Thymus (tissue), 11 donors: Measurements from ENCODE around the gene SPTLC2. TPM values are rescaled to one million over a fixed set of nuclear protein-coding genes. Genes with fewer than 3 reads are reported as not detected.

Experiments used
- DNase-seq, 9 donors: peaks; one replicate each; pipeline ENCODE4 v3.0.0-alpha.2; 2013; ENCODE audit warnings: low spot score in 9 of 9, low read depth in 6 of 9, missing footprints in 1 of 9
- H3K27ac ChIP-seq, 2 donors: one replicate each; pipeline ENCODE4 v1.5.1; 2013; ENCODE audit warnings: control low read depth in 1 of 2, low read depth in 1 of 2, low read length in 1 of 2, mild to moderate bottlenecking in 1 of 2, moderate library complexity in 1 of 2
- H3K27me3 ChIP-seq, 2 donors: one replicate each; pipeline ENCODE4 v1.5.1; 2013; ENCODE audit warnings: low read length in 1 of 2; ENCODE audit not compliant: control insufficient read depth in 2 of 2, insufficient read depth in 1 of 2
- H3K36me3 ChIP-seq, 2 donors: one replicate each; pipeline ENCODE4 v1.5.1; 2013; ENCODE audit warnings: low read length in 1 of 2, mild to moderate bottlenecking in 1 of 2, moderate library complexity in 1 of 2; ENCODE audit not compliant: control insufficient read depth in 2 of 2, insufficient read depth in 2 of 2
- H3K4me1 ChIP-seq, 2 donors: one replicate each; pipeline ENCODE4 v1.5.1; 2013; ENCODE audit warnings: low read length in 2 of 2; ENCODE audit not compliant: control insufficient read depth in 2 of 2, insufficient read depth in 2 of 2
- H3K4me3 ChIP-seq, 2 donors: one replicate each; pipeline ENCODE4 v1.5.1; 2013; ENCODE audit warnings: low read length in 2 of 2, control low read depth in 1 of 2, mild to moderate bottlenecking in 1 of 2
- H3K9me3 ChIP-seq, 2 donors: one replicate each; pipeline ENCODE4 v1.5.1; 2013; ENCODE audit warnings: low read length in 1 of 2, mild to moderate bottlenecking in 1 of 2; ENCODE audit not compliant: control insufficient read depth in 2 of 2, insufficient read depth in 1 of 2
- WGBS: extraction: QIAGEN DNeasy Blood & Tissue Kit; methylation state at CpG from one replicate; pipeline ENCODE4 v1.1.7; 2013; 5-methylcytosine and 5-hydroxymethylcytosine counted together
- polyA plus RNA-seq: library from polyadenylated mRNA; stranded (reverse); fragments of 200-250 nt; gene quantifications from one replicate; pipeline ENCODE4 v1.2.3, GENCODE V29; 2013
- total RNA-seq: library from RNA; stranded (reverse); fragments of 120-200 nt; gene quantifications from one replicate; pipeline ENCODE4 v1.2.4, GENCODE V29; 2013
- donor health status: healthy.

Gene SPTLC2
- total and polyA plus RNA-seq, 2 donors: 7.1 to 13.5 TPM

DNA sequence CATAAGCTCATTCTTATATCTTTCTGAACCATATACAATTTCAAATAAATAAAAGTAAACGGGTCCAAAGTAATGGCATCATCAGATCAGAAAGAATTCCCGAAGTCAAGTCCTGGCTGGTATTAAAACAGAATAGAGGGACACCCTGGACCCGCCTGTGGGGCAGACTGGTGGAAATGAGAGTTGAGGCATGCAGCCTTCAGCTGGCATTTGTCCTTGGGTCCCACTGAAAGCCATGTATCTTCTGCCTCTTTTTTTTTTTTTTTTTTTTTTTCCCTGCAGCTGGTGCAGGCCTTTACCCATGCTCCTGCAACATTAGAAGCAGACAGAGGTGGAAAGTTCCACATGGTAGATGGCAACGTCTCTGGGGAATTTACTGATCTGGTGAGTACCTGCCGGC is 148.6 kb downstream of the SPTLC2 start:
- Histone ChIP-seq H3K27ac (no peak overlapping the region), H3K4me1 (no peaks in the 10 kb centered on the region), H3K9me3 (no peaks in the 10 kb centered on the region), H3K4me3 (no peak overlapping the region), H3K36me3 (peaks cover 60 to 61% of the 10 kb centered on the region in 2 donors), H3K27me3 (no peaks in the 10 kb centered on the region)
- WGBS: 97% methylated on average over 5 of the region's 5 CpGs
- DNase-seq: no peak

DNA sequence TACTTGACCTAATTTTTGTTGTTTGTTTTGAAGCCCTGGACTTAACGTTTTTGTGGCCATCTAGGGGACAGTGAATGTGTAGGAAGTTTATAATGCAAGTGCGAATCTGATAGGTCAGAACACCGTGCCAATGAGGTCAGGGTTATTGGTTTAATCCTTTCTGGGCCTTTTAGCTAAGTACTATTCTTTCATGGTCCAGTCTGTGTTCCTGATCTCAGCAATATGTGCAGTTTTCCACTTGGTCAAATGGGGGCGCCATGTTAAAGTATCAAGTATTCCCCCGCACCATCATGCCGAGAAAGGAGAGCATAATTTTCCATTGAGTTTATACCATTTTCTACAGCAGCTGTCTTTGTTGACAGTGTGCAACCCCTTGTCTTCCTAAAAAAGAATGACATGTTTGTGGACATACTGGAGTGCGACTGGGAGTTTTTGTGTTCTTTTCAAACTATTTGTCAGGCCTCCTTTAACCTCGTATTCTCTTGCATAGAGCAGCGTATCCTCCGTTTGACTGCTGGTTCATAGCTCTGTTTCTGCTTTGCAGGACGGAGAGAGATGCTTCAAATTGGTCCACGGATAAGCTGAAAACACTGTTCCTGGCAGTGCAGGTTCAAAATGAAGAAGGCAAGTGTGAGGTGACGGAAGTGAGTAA is 157.2 kb downstream of the SPTLC2 start:
- Histone ChIP-seq H3K9me3 (no peaks in the 10 kb centered on the region), H3K4me1 (peaks cover 11% of the 10 kb centered on the region in 2 donors), H3K36me3 (peaks cover 30 to 42% of the 10 kb centered on the region in 2 donors), H3K4me3 (peak overlapping the region; percentile 87 to 96), H3K27ac (peak overlapping the region in 1 of 2 donors; percentile 98), H3K27me3 (no peaks in the 10 kb centered on the region)
- peak in 7 of 9 donors; percentile 34 to 75 (median 43) for DNase-seq
- WGBS: 50% methylated on average over 13 of the region's 13 CpGs

DNA sequence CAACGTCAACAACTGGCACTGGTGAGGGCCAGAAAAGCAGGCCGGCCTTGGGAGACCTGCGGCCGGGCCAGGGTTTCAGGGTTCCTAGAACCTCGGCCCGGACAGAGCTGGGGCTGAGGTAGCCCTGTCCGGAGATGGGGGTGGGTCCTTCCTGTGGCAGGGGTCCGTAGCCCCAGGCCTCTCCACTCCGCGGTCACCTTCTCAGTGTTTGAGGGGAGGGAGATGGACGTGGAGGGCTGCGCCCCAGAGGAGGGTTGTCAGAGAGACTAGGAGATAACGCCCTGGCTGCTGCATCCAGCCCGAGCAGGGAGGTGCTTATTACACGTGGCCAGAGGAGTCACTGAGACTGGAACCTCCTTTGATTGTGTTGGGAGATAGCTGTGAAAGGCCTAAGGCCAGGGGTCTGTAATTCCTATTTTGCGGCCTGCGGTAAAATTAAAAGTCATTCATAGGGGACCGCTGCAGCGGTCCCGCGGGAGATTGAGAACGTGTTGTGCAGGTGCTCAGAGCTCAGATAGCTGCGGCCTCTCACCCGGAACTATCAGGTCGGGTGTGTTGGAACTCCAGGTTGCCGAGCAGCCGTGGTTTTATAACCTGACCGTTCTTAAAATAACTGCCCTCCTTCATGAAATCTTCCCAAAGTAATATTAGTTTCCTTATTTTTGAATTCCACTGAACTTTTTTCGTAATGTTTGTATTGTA is 158.0 kb downstream of the SPTLC2 start:
- H3K4me1 ChIP-seq: peaks cover 11% of the 10 kb centered on the region in 2 donors
- H3K9me3 ChIP-seq: no peaks in the 10 kb centered on the region
- peak in 8 of 9 donors; percentile 15 to 65 (median 40) for DNase-seq
- no peaks in the 10 kb centered on the region for H3K27me3 ChIP-seq
- peak overlapping the region; percentile 91 to 98 for H3K27ac ChIP-seq
- H3K4me3 ChIP-seq: peak overlapping the region; percentile 87 to 96
- peaks cover 24 to 34% of the 10 kb centered on the region in 2 donors for H3K36me3 ChIP-seq
- under 1% methylated on average over 29 of the region's 29 CpGs for WGBS

DNA sequence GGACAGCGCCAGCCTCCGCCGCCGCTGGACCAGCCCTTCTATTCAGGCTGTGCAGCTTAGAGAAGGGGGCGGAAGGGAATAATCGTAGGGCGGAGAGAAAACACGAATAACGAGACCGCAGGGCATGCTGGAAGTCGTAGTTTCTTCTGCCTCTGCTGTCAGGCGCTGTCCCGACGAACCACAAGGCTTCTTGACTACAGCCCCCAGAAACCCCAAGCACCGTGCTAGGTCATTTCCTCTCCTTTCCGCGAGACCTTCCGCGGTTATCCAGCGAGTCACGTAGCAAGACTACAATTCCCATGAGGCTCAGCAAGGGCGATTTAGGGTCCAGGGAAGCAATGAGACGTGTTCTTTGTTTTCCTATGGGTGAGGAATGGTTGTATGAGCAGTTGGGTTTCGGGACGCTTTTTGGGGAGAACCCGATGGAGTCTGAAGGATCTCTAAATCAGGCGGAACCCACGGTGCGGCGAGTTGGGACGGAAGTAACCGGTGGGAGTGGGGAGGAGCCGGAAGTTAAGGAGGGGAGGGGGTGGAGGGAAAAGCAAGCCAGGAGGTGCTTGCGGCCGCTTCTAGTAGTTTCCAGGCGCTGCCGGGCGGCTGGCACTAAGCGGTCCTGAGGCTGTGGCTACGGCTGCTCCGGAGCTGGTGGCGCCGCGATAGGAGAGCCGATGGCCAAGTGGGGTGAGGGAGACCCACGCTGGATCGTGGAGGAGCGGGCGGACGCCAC is 158.8 kb downstream of the SPTLC2 start, which contains the start of the genes AHSA1 and VIPAS39:
Gene AHSA1 (plus strand): TSS at position 572 of the 727 bp plus-strand sequence. CDS start 97 bp downstream, at position 669.
Gene VIPAS39 (minus strand): TSS at position 80 of the 727 bp plus-strand sequence. CDS start 3,499 bp downstream, outside the sequence.
- H3K27ac ChIP-seq: peak within 1 kb of the TSS; percentile 91 to 98
- under 1% methylated on average over 50 of the region's 50 CpGs for WGBS
- DNase-seq: peak; percentile 94 to 100 (median 98)
- no peaks in the 10 kb centered on the region for H3K27me3 ChIP-seq
- H3K4me3 ChIP-seq: peak within 1 kb of the TSS; percentile 87 to 96
- H3K4me1 ChIP-seq: peaks cover 11% of the 10 kb centered on the region in 2 donors
- no peaks in the 10 kb centered on the region for H3K9me3 ChIP-seq
- peaks cover 21 to 33% of the 10 kb centered on the region in 2 donors for H3K36me3 ChIP-seq

DNA sequence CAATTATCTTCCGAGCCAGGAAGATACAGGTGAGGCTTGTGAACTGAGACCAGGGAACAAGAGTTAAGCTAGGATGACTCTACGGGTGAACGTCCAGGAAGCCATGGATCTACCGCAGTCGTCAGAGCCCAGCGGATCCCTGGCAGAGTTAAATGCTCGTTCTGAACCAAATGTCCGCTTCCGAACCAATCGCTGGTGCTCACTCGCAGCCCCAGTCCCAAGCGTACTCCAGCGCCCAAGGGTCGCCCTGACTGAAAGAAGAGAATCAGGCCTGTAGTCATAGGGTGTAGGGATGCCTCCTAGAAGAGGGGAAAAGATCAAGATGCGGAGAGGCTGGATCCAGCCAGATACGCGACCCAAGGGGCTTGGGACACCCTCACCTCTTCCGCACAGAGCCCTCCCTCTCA is 159.3 kb downstream of the SPTLC2 start:
- Histone ChIP-seq H3K4me3 (peak overlapping the region; percentile 87 to 96), H3K9me3 (no peaks in the 10 kb centered on the region), H3K27me3 (no peaks in the 10 kb centered on the region), H3K36me3 (peaks cover 15 to 30% of the 10 kb centered on the region in 2 donors), H3K4me1 (peaks cover 11% of the 10 kb centered on the region in 2 donors), H3K27ac (peak overlapping the region; percentile 79 to 88)
- WGBS: 0% methylated on average over 18 of the region's 18 CpGs
- no peak for DNase-seq

Other genes with a start within 250 kb of the SPTLC2 start
- gene TMED8, start 239.5 kb downstream of the SPTLC2 start, total RNA-seq: 10.0 TPM
- 7.0 TPM for gene TMED8, start 239.5 kb downstream of the SPTLC2 start, polyA plus RNA-seq
- 1.4 TPM for gene SAMD15, start 239.3 kb downstream of the SPTLC2 start, total RNA-seq
- 0.91 TPM for gene SAMD15, start 239.3 kb downstream of the SPTLC2 start, polyA plus RNA-seq
- 0.19 TPM for gene NOXRED1, start 193.1 kb downstream of the SPTLC2 start, total RNA-seq
- gene NOXRED1, start 193.1 kb downstream of the SPTLC2 start, polyA plus RNA-seq: 1.6 TPM
- 19.3 TPM for gene VIPAS39, start 159.0 kb downstream of the SPTLC2 start, total RNA-seq
- 15.8 TPM for gene VIPAS39, start 159.0 kb downstream of the SPTLC2 start, polyA plus RNA-seq
- gene AHSA1, start 158.5 kb downstream of the SPTLC2 start, total RNA-seq: 139 TPM
- 72.6 TPM for gene AHSA1, start 158.5 kb downstream of the SPTLC2 start, polyA plus RNA-seq
- 0.05 TPM for gene ISM2, start 117.8 kb downstream of the SPTLC2 start, total RNA-seq
- gene ISM2, start 117.8 kb downstream of the SPTLC2 start, polyA plus RNA-seq: 0.18 TPM
- 12.3 TPM for gene ALKBH1, start 91.4 kb upstream of the SPTLC2 start, total RNA-seq
- gene ALKBH1, start 91.4 kb upstream of the SPTLC2 start, polyA plus RNA-seq: 12.1 TPM
- 187 TPM for gene SLIRP, start 91.5 kb upstream of the SPTLC2 start, total RNA-seq
- 223 TPM for gene SLIRP, start 91.5 kb upstream of the SPTLC2 start, polyA plus RNA-seq
- gene SNW1, start 144.5 kb upstream of the SPTLC2 start, total RNA-seq: 81.4 TPM
- gene SNW1, start 144.5 kb upstream of the SPTLC2 start, polyA plus RNA-seq: 54.9 TPM
- gene ADCK1, start 183.5 kb upstream of the SPTLC2 start, total RNA-seq: 2.8 TPM
- 8.7 TPM for gene ADCK1, start 183.5 kb upstream of the SPTLC2 start, polyA plus RNA-seq